IMR-90 (cell line): ENCODE measurements around the gene TNFRSF17. TPM values are rescaled to one million over a fixed set of nuclear protein-coding genes. Genes with fewer than 3 reads are reported as not detected.

Experiments used
- ATAC-seq: fragments of 200-7000 bp; cut with Tn5 transposase; 2 replicates; pipeline ENCODE4 v1.9.1; 2020; ENCODE audit warnings: low read depth, mild to moderate bottlenecking, moderate library complexity
- BruUV-seq: library from RNA; stranded (reverse); fragments of 400-500 nt; replicated peaks from 2 replicates; lab custom pipeline; 2021; lab: Mats Ljungman, UMichigan
- CTCF ChIA-PET: fragments of 300-600 bp; formaldehyde crosslinking; extraction: SDS; loops from one replicate; lab custom pipeline; 2021; ENCODE audit warnings: antibody characterized with exemption; lab: Yijun Ruan, JAX
- POLR2A ChIA-PET: fragments of 300-600 bp; sonication (Branson Sonifier 250); formaldehyde crosslinking; loops from one replicate; lab custom pipeline; 2022; ENCODE audit warnings: antibody characterized with exemption; ENCODE audit not compliant: unreplicated experiment; lab: Charles Lee
- DNase-seq: peaks from one replicate; pipeline ENCODE4 v3.0.0; 2013
- H2AFZ ChIP-seq: replicated peaks from 2 replicates; pipeline ENCODE3; 2013; ENCODE audit warnings: low read length, mild to moderate bottlenecking; ENCODE audit not compliant: poor library complexity
- H2AK5ac ChIP-seq: 2 replicates; pipeline ENCODE4 v1.6.1; 2013; ENCODE audit warnings: low read depth, low read length, inconsistent platforms
- H2AK9ac ChIP-seq: replicated peaks from 2 replicates; pipeline ENCODE3; 2013; ENCODE audit warnings: mild to moderate bottlenecking, low read depth, low read length, moderate library complexity; ENCODE audit not compliant: poor library complexity
- H2BK120ac ChIP-seq: 2 replicates; pipeline ENCODE4 v1.6.1; 2013; ENCODE audit warnings: low read depth, low read length, inconsistent platforms
- H2BK15ac ChIP-seq: 3 replicates; pipeline ENCODE4 v1.6.1; 2013; ENCODE audit warnings: low read depth, low read length, inconsistent platforms
- H2BK20ac ChIP-seq: 2 replicates; pipeline ENCODE4 v1.6.1; 2013; ENCODE audit warnings: low read depth, mild to moderate bottlenecking, inconsistent platforms, low read length, moderate library complexity
- H2BK5ac ChIP-seq: 2 replicates; pipeline ENCODE4 v1.6.1; 2013; ENCODE audit warnings: mild to moderate bottlenecking, low read depth, low read length, inconsistent platforms; ENCODE audit not compliant: poor library complexity, severe bottlenecking
- H3K14ac ChIP-seq: replicated peaks from 2 replicates; pipeline ENCODE4 v1.6.1; 2013; ENCODE audit warnings: low read depth, low read length, inconsistent platforms
- H3K18ac ChIP-seq: 2 replicates; pipeline ENCODE4 v1.6.1; 2013; ENCODE audit warnings: low read depth, low read length, control low read depth
- H3K23ac ChIP-seq: 2 replicates; pipeline ENCODE4 v1.6.1; 2013; ENCODE audit warnings: low read depth, low read length, inconsistent platforms
- H3K27ac ChIP-seq: 2 replicates; pipeline ENCODE4 v1.5.1; 2013; ENCODE audit warnings: mild to moderate bottlenecking, control low read depth, low read length; ENCODE audit not compliant: insufficient read depth
- H3K27me3 ChIP-seq: 2 replicates; pipeline ENCODE4 v1.6.1; 2013; ENCODE audit warnings: low read length; ENCODE audit not compliant: control insufficient read depth, insufficient read depth
- H3K36me3 ChIP-seq: 2 replicates; pipeline ENCODE4 v1.6.1; 2013; ENCODE audit warnings: low read length, mixed read lengths; ENCODE audit not compliant: control insufficient read depth, insufficient read depth
- H3K4ac ChIP-seq: 2 replicates; pipeline ENCODE4 v1.6.1; 2013; ENCODE audit warnings: low read depth, low read length, inconsistent platforms
- H3K4me1 ChIP-seq: 2 replicates; pipeline ENCODE4 v1.6.1; 2013; ENCODE audit warnings: low read length, mixed read lengths; ENCODE audit not compliant: control insufficient read depth, insufficient read depth
- H3K4me2 ChIP-seq: 2 replicates; pipeline ENCODE4 v1.6.1; 2013; ENCODE audit warnings: low read depth, mild to moderate bottlenecking, control low read depth, low read length, moderate library complexity
- H3K4me3 ChIP-seq: 2 replicates; pipeline ENCODE4 v1.5.1; 2013; ENCODE audit warnings: low read depth, mild to moderate bottlenecking, control low read depth, low read length, moderate library complexity; ENCODE audit not compliant: insufficient read depth
- H3K56ac ChIP-seq: 2 replicates; pipeline ENCODE4 v1.6.1; 2013; ENCODE audit warnings: low read length, inconsistent platforms; ENCODE audit not compliant: insufficient read depth; ENCODE audit errors: extremely low read depth
- H3K79me1 ChIP-seq, 2 experiments: 2 replicates each; pipeline ENCODE4 v1.6.1; 2013; ENCODE audit warnings: low read length in 2 of 2, inconsistent platforms in 1 of 2, low read depth in 1 of 2
- H3K9ac ChIP-seq: 2 replicates; pipeline ENCODE4 v1.6.1; 2013; ENCODE audit warnings: low read depth, low read length, control low read depth
- H3K9me1 ChIP-seq: 2 replicates; pipeline ENCODE4 v1.6.1; 2013; ENCODE audit warnings: low read length, inconsistent platforms; ENCODE audit not compliant: insufficient read depth
- H3K9me3 ChIP-seq: 2 replicates; pipeline ENCODE4 v1.6.1; 2013; ENCODE audit warnings: low read length; ENCODE audit not compliant: control insufficient read depth, insufficient read depth
- H4K20me1 ChIP-seq: 2 replicates; pipeline ENCODE4 v1.6.1; 2013; ENCODE audit warnings: low read length, inconsistent platforms; ENCODE audit not compliant: insufficient read depth
- H4K5ac ChIP-seq: 2 replicates; pipeline ENCODE4 v1.6.1; 2013; ENCODE audit warnings: mild to moderate bottlenecking, low read depth, low read length, control low read depth
- H4K8ac ChIP-seq, 2 experiments: 2 replicates each; pipeline ENCODE4 v1.6.1; 2013; ENCODE audit warnings: low read depth in 2 of 2, low read length in 2 of 2, control low read depth in 1 of 2, inconsistent platforms in 1 of 2
- H4K91ac ChIP-seq: 2 replicates; pipeline ENCODE4 v1.6.1; 2013; ENCODE audit warnings: low read depth, low read length, inconsistent platforms; ENCODE audit not compliant: insufficient read depth
- BHLHE40 ChIP-seq: fragments of 150-350 bp; IDR thresholded peaks from 2 replicates; pipeline ENCODE4 v1.6.1; 2016; ENCODE audit warnings: mild to moderate bottlenecking, low read depth, low read length
- CEBPB ChIP-seq: IDR thresholded peaks from 2 replicates; pipeline ENCODE4 v1.6.1; 2012; ENCODE audit warnings: low read depth, low read length, improper control_type of control experiment
- CHD1 ChIP-seq: IDR thresholded peaks from 2 replicates; pipeline ENCODE4 v1.6.1; 2012; ENCODE audit warnings: low read depth, low read length, improper control_type of control experiment
- FOS ChIP-seq: fragments of 150-350 bp; IDR thresholded peaks from 2 replicates; pipeline ENCODE4 v1.6.1; 2016; ENCODE audit warnings: low read depth, low read length
- MAFK ChIP-seq: IDR thresholded peaks from 2 replicates; pipeline ENCODE4 v1.6.1; 2012; ENCODE audit warnings: low read depth, low read length, improper control_type of control experiment
- MAZ ChIP-seq: IDR thresholded peaks from 2 replicates; pipeline ENCODE4 v1.6.1; 2012; ENCODE audit warnings: low read depth, mild to moderate bottlenecking, low read length, improper control_type of control experiment, moderate library complexity, borderline replicate concordance
- MXI1 ChIP-seq: IDR thresholded peaks from 2 replicates; pipeline ENCODE4 v1.6.1; 2012; ENCODE audit warnings: low read depth, mild to moderate bottlenecking, low read length, moderate library complexity, borderline replicate concordance
- NFE2L2 ChIP-seq: fragments of 150-350 bp; IDR thresholded peaks from 2 replicates; pipeline ENCODE4 v1.6.1; 2016; ENCODE audit warnings: low read depth, mild to moderate bottlenecking, low read length
- POLR2A ChIP-seq: IDR thresholded peaks from 2 replicates; pipeline ENCODE4 v1.6.1; 2012; ENCODE audit warnings: mild to moderate bottlenecking, low read depth, low read length
- RAD21 ChIP-seq: IDR thresholded peaks from 2 replicates; pipeline ENCODE4 v1.6.1; 2012; ENCODE audit warnings: low read length, improper control_type of control experiment
- RFX5 ChIP-seq: IDR thresholded peaks from 2 replicates; pipeline ENCODE4 v1.8.0; 2012; ENCODE audit warnings: low read depth, mild to moderate bottlenecking, low read length, moderate library complexity
- WGBS, 2 experiments: methylation state at CpG; one replicate each; pipeline versions ENCODE4 v1.1.5 to v1.1.7; 2013; ENCODE audit warnings: missing lambda C conversion rate in 2 of 2; ENCODE audit not compliant: insufficient read length in 1 of 2; ENCODE audit errors: extremely low coverage in 2 of 2; 5-methylcytosine and 5-hydroxymethylcytosine counted together
- dilution Hi-C: fragments of 300-500 bp; cut with HindIII; formaldehyde crosslinking; loops from one replicate; pipeline ENCODE4 v1.14.3; 2018; ENCODE audit warnings: low sequenced_read_pairs; ENCODE audit not compliant: unreplicated experiment
- in situ Hi-C: fragments of 300-500 bp; cut with MboI; formaldehyde crosslinking; loops from 3 replicates; pipeline ENCODE4 v1.14.3; 2019; ENCODE audit warnings: low sequenced_read_pairs, inconsistent platforms, mixed read lengths
- intact Hi-C: fragments of 100-400 bp; cut with micrococcal nuclease; formaldehyde crosslinking; loops from 2 replicates; pipeline ENCODE4 v1.10.0; 2022
- polyA plus RNA-seq, 3 experiments: library from polyadenylated mRNA; depleted of rRNA; stranded (reverse); fragments of >200 nt; gene quantifications; 2 replicates each; pipeline ENCODE4 v1.2.3, GENCODE V29; 2012; ENCODE audit warnings: low replicate concordance in 1 of 3
- total RNA-seq: library from RNA; depleted of rRNA; stranded (reverse); fragments of >200 nt; gene quantifications from 2 replicates; pipeline ENCODE4 v1.2.3, GENCODE V29; 2012

The TNFRSF17 gene
- total and polyA plus RNA-seq, 2 of the 4 experiments (the other 2 are of a cell fraction) = not detected

DNA sequence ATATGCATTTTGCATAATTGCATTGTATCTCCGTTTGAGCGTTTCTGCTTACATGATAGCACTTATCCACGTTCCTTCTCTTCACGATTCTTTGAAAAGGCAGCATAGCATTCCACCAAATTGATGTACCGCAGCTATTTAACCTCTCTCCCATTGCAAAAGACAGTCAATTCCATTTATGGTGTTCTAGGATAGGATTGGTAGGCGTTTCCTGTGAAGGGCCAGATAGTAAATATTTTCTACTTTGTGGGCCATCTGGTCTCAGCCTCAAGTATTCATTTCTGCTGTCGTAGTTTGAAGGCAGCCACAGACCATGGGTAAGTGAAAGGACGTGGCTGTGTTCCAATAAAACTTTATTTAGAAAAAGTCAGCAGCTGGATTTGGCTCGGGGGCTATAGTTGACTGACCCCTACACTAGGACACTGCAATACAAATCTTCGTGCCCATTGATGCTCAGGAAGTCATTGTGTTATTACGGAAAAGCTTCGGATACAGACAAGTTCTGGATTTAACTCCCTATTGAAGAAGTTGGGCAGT, 21.6 kb downstream of the TNFRSF17 start:
- no peak overlapping the region for H3K27ac ChIP-seq
- POLR2A ChIA-PET = no interaction called here

More for the DNA sequence above, 21.6 kb downstream of the TNFRSF17 start:
- H4K5ac ChIP-seq = no peak overlapping the region
- H2AFZ ChIP-seq = no peak overlapping the region
- no peak overlapping the region for H3K56ac ChIP-seq
- H4K91ac ChIP-seq = no peak overlapping the region
- no peak overlapping the region for H3K14ac ChIP-seq
- no peak overlapping the region for H2BK15ac ChIP-seq
- H4K20me1 ChIP-seq = no peaks in the 10 kb centered on the region; the same call in 1 of the 2 replicates
- H4K8ac ChIP-seq = no peak overlapping the region
- no peaks in the 10 kb centered on the region for H3K36me3 ChIP-seq
- H3K79me1 ChIP-seq = peaks cover 18 to 72% of the 10 kb centered on the region in 2 experiments
- no peak overlapping the region for H3K4ac ChIP-seq
- ATAC-seq (no peak), DNase-seq (peak; percentile 32)
- no peak overlapping the region for H2AK5ac ChIP-seq
- H3K9me1 ChIP-seq = peaks cover 3% of the 10 kb centered on the region; the same call in 1 of the 2 replicates
- H2BK5ac ChIP-seq = no peak overlapping the region
- H3K18ac ChIP-seq = no peak overlapping the region
- H3K23ac ChIP-seq = no peak overlapping the region
- dilution Hi-C loops = no loop called here
- no peaks in the 10 kb centered on the region for H3K9me3 ChIP-seq
- H3K27me3 ChIP-seq = no peaks in the 10 kb centered on the region
- no peak for TF ChIP-seq RAD21
- TF ChIP-seq FOS = no peak
- no peak for TF ChIP-seq POLR2A
- no peak for TF ChIP-seq CEBPB
- TF ChIP-seq MXI1 = no peak
- TF ChIP-seq MAFK = no peak
- TF ChIP-seq CHD1 = no peak
- TF ChIP-seq MAZ = no peak
- no peak for TF ChIP-seq BHLHE40
- TF ChIP-seq RFX5 = no peak
- no peak for TF ChIP-seq NFE2L2
- no peak overlapping the region for H3K4me3 ChIP-seq
- H2BK20ac ChIP-seq = no peak overlapping the region
- no TSS peak for BruUV-seq
- CTCF ChIA-PET = interaction anchor here (0.6 kb wide), 1 partner anchor 18 kb away, joined by 3 read pairs; no protein-coding TSS in a partner anchor
- in situ Hi-C loops = no loop called here
- H3K4me2 ChIP-seq = no peak overlapping the region
- H2AK9ac ChIP-seq = no peak overlapping the region
- no peaks in the 10 kb centered on the region for H3K4me1 ChIP-seq
- intact Hi-C loops = no loop called here
- no peak overlapping the region for H3K9ac ChIP-seq
- 60% methylated on average over 2 of the region's 12 CpGs; no CpG with 5 or more reads in 1 of the 2 experiments for WGBS, 2 experiments
- no peak overlapping the region for H2BK120ac ChIP-seq
